Smooth muscle cell (in vitro differentiated cells): ENCODE data around the gene HASPIN. TPM values are rescaled to one million over a fixed set of nuclear protein-coding genes. Genes with fewer than 3 reads are reported as not detected.
A peak's percentile ranks its signal among the peaks of the same experiment; 100 is the strongest.

Experiments
- DNase-seq: peaks from one replicate; lab custom pipeline; 2025; ENCODE audit not compliant: unreplicated experiment; lab: John Stamatoyannopoulos, UW
- H2AFZ ChIP-seq: fragments of 200-600 bp; sonication (generic); 2 replicates; pipeline ENCODE4 v1.6.0; 2016; ENCODE audit warnings: antibody characterized with exemption, low read depth, mild to moderate bottlenecking
- H3F3A ChIP-seq: fragments of 200-600 bp; sonication (generic); 2 replicates; pipeline ENCODE4 v1.6.0; 2017; ENCODE audit warnings: antibody characterized with exemption, low read depth
- H3K27ac ChIP-seq: fragments of 200-600 bp; sonication (generic); 2 replicates; pipeline ENCODE4 v1.5.1; 2016; ENCODE audit warnings: low read depth, mild to moderate bottlenecking
- H3K27me3 ChIP-seq: fragments of 200-600 bp; sonication (generic); 2 replicates; pipeline ENCODE4 v1.6.1; 2016; ENCODE audit warnings: low read depth, mild to moderate bottlenecking
- H3K36me3 ChIP-seq: fragments of 200-600 bp; sonication (generic); 2 replicates; pipeline ENCODE4 v1.5.1; 2016; ENCODE audit warnings: low read depth
- H3K4me1 ChIP-seq: fragments of 200-600 bp; sonication (generic); 2 replicates; pipeline ENCODE4 v1.5.1; 2016; ENCODE audit warnings: low read depth
- H3K4me2 ChIP-seq: fragments of 200-600 bp; sonication (generic); 2 replicates; pipeline ENCODE4 v1.6.0; 2016; ENCODE audit warnings: mild to moderate bottlenecking
- H3K4me3 ChIP-seq: fragments of 200-600 bp; sonication (generic); 2 replicates; pipeline ENCODE4 v1.5.1; 2016; ENCODE audit warnings: mild to moderate bottlenecking
- H3K79me2 ChIP-seq: fragments of 200-600 bp; sonication (generic); 2 replicates; pipeline ENCODE4 v1.6.0; 2016; ENCODE audit warnings: low read depth, mild to moderate bottlenecking
- H3K9ac ChIP-seq: fragments of 200-600 bp; sonication (generic); 2 replicates; pipeline ENCODE4 v1.6.0; 2016; ENCODE audit warnings: low read depth
- H3K9me3 ChIP-seq: fragments of 200-600 bp; sonication (generic); replicated peaks from 2 replicates; pipeline ENCODE4 v1.5.1; 2016; ENCODE audit warnings: low read depth
- H4K20me1 ChIP-seq: fragments of 200-600 bp; sonication (generic); 2 replicates; pipeline ENCODE4 v1.6.0; 2016; ENCODE audit warnings: low read depth
- WGBS: methylation state at CpG from one replicate; pipeline ENCODE4 v1.1.7; 2016; ENCODE audit warnings: low lambda C conversion rate; 5-methylcytosine and 5-hydroxymethylcytosine counted together
- polyA plus RNA-seq: library from polyadenylated mRNA; unstranded; fragments of >200 nt; fragmentation: Nextera tagmentation; extraction: Ambion mirVana; gene quantifications from 2 replicates; pipeline ENCODE4 v1.2.1, GENCODE V29; 2016
- total RNA-seq: library from RNA; depleted of rRNA; stranded (reverse); fragments of >200 nt; gene quantifications from 2 replicates; pipeline ENCODE4 v1.2.3, GENCODE V29; 2014
- TF ChIP-seq, protein P1 (sequence below): fragments of 200-600 bp; sonication (generic); IDR thresholded peaks from 2 replicates; pipeline ENCODE4 v1.5.1; 2017; ENCODE audit warnings: borderline replicate concordance, mild to moderate bottlenecking, antibody characterized with exemption; ENCODE audit not compliant: insufficient read depth, poor library complexity, severe bottlenecking

Gene HASPIN
- total and polyA plus RNA-seq, 2 experiments from 2014 or later, result 1.2 to 2.7 TPM

DNA sequence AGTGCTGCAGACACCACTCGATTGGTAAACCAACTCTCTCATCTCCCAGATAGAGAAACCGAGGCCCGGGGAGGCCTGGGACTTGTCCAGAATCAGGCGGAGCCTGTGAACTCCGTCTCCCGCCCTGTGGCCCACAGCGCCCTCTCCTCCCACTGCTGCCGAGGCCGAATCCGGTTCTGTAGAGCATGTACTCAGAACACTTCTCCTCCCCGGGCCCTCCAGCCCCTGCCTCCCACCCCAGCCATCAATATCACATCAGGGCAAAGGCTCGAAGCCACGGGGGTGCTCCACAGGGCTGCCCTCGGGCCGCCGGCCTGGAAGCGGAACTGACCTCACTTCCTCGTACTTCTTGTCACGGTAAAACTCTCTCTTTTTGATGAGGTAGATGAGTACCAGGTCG is 42.1 kb upstream of the HASPIN start:
- no peaks in the 10 kb centered on the region for H3K79me2 ChIP-seq
- no peaks in the 10 kb centered on the region for H4K20me1 ChIP-seq
- no peaks in the 10 kb centered on the region for H3K9me3 ChIP-seq
- no peak overlapping the region for H2AFZ ChIP-seq
- H3K4me3 ChIP-seq, result no peak overlapping the region
- H3K4me1 ChIP-seq, result no peaks in the 10 kb centered on the region
- H3K27ac ChIP-seq, result no peak overlapping the region
- H3F3A ChIP-seq, result no peaks in the 10 kb centered on the region
- DNase-seq, result no peak
- H3K27me3 ChIP-seq, result no peaks in the 10 kb centered on the region
- no peak overlapping the region for H3K9ac ChIP-seq
- 89% methylated on average over 20 of the region's 20 CpGs for WGBS
- H3K36me3 ChIP-seq, result no peaks in the 10 kb centered on the region
- TF ChIP-seq, protein P1, sequence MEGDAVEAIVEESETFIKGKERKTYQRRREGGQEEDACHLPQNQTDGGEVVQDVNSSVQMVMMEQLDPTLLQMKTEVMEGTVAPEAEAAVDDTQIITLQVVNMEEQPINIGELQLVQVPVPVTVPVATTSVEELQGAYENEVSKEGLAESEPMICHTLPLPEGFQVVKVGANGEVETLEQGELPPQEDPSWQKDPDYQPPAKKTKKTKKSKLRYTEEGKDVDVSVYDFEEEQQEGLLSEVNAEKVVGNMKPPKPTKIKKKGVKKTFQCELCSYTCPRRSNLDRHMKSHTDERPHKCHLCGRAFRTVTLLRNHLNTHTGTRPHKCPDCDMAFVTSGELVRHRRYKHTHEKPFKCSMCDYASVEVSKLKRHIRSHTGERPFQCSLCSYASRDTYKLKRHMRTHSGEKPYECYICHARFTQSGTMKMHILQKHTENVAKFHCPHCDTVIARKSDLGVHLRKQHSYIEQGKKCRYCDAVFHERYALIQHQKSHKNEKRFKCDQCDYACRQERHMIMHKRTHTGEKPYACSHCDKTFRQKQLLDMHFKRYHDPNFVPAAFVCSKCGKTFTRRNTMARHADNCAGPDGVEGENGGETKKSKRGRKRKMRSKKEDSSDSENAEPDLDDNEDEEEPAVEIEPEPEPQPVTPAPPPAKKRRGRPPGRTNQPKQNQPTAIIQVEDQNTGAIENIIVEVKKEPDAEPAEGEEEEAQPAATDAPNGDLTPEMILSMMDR, result no peak
- H3K4me2 ChIP-seq, result no peak overlapping the region

DNA sequence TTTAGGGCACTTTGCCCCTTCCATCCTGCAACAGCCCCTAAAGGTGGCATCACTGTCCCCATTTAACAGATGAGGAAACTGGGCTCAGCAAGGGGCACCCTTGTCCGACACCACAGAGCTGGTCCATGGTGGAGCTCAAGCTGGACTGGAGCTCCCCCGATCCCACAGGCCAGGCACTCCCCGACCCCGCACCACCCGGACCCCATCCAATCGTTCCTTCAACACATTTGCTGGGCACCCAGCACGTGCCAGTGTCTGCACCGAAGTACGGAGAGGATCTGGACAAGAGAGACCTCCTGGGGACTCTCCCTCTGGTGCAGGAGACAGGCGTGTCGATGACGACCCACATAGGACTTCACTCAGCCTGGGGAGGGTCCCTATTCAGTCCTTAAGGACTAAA is 41.7 kb upstream of the HASPIN start:
- Histone ChIP-seq H3K4me2 (no peak overlapping the region), H3K9ac (no peak overlapping the region), H3K79me2 (no peaks in the 10 kb centered on the region), H3K27me3 (no peaks in the 10 kb centered on the region), H4K20me1 (no peaks in the 10 kb centered on the region), H3K36me3 (no peaks in the 10 kb centered on the region), H3K4me3 (no peak overlapping the region), H3K9me3 (no peaks in the 10 kb centered on the region), H2AFZ (no peak overlapping the region), H3F3A (no peaks in the 10 kb centered on the region), H3K27ac (no peak overlapping the region), H3K4me1 (no peaks in the 10 kb centered on the region)
- no peak for DNase-seq
- TF ChIP-seq, protein P1, result no peak
- 95% methylated on average over 12 of the region's 12 CpGs for WGBS

DNA sequence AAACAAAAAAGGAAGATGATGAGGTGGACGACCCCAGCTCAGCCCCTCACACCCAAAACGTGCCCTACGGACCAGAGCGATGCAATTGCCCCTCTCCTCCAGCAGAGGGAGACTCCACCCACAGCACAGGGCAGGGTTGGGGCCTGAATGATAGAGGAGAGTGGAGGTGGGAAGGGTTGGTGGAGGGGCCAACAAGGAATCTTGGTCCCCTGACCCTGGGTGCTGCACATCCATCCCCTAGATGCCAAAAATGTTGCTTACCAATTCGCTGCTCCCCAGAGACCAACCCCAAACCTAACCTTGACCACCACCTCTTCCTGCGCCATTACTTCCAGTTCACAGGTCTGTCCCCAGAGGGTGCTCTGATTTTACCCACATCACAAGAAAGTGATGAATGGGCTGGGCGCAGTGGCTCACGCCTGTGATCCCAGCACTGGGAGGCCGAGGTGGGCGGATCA is 40.6 kb upstream of the HASPIN start:
- DNase-seq, result no peak
- no peak overlapping the region for H3K4me3 ChIP-seq
- H3K9ac ChIP-seq, result no peak overlapping the region
- H2AFZ ChIP-seq, result no peak overlapping the region
- H3K4me2 ChIP-seq, result no peak overlapping the region
- H4K20me1 ChIP-seq, result no peaks in the 10 kb centered on the region
- H3F3A ChIP-seq, result no peaks in the 10 kb centered on the region
- H3K27ac ChIP-seq, result no peak overlapping the region
- no peaks in the 10 kb centered on the region for H3K4me1 ChIP-seq
- H3K79me2 ChIP-seq, result no peaks in the 10 kb centered on the region
- H3K27me3 ChIP-seq, result no peaks in the 10 kb centered on the region
- no peaks in the 10 kb centered on the region for H3K36me3 ChIP-seq
- H3K9me3 ChIP-seq, result no peaks in the 10 kb centered on the region
- TF ChIP-seq, protein P1, result peak; percentile 89
- WGBS, result 40% methylated on average over 10 of the region's 10 CpGs

DNA sequence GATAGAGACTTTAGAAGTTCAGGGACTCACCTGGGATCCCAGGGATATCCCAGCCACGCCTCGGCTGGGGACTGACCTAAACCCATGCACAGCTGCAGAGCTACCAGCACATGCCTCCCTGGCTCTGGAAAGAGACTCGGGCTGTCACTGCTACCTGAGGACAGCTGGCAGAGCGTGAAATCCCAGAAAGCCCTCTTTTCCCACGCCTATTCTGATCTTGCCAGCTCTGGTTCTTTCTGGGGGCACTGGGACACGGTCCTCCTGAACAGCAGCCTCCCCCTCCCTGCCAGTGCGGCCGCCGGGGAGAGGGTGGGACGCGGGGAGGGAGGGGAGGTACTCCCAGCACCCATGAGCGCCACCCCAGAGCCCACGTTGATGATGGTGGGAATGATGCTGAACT is 38.5 kb upstream of the HASPIN start:
- Histone ChIP-seq H3K4me1 (no peaks in the 10 kb centered on the region), H3K27ac (no peak overlapping the region), H3K4me3 (no peak overlapping the region), H4K20me1 (no peaks in the 10 kb centered on the region), H3K27me3 (no peaks in the 10 kb centered on the region), H3K9ac (no peak overlapping the region), H3K79me2 (no peaks in the 10 kb centered on the region), H3K4me2 (no peak overlapping the region), H3F3A (no peaks in the 10 kb centered on the region), H2AFZ (no peak overlapping the region), H3K36me3 (no peaks in the 10 kb centered on the region), H3K9me3 (no peaks in the 10 kb centered on the region)
- no peak for DNase-seq
- TF ChIP-seq, protein P1, result no peak
- 76% methylated on average over 12 of the region's 13 CpGs for WGBS
